Transverse colon (tissue), 4 donors: ENCODE results near the gene BORCS8. TPM values are rescaled to one million over a fixed set of nuclear protein-coding genes. Genes with fewer than 3 reads are reported as not detected.
A peak's percentile ranks its signal among the peaks of the same experiment; 100 is the strongest.
"Not testable (repeated sequence)": the region's sequence is repeated elsewhere in the genome, so short reads cannot be mapped to it uniquely, and the experiment has no call there.

Source experiments
- DNase-seq: peaks from one replicate; pipeline ENCODE4 v3.0.0-alpha.2; 2019
- H3K27ac ChIP-seq, 4 donors: fragments of 200-600 bp; sonication (generic); 2 replicates each; pipeline ENCODE4 v1.5.1; 2016 to 2018; ENCODE audit warnings: inconsistent platforms in 4 of 4
- H3K27me3 ChIP-seq: fragments of 200-600 bp; sonication (generic); 2 replicates; pipeline ENCODE4 v1.5.1; 2017; ENCODE audit warnings: inconsistent platforms
- H3K36me3 ChIP-seq, 4 donors: fragments of 200-600 bp; sonication (generic); 2 replicates each; pipeline ENCODE4 v1.5.1; 2017 to 2019; ENCODE audit warnings: inconsistent platforms in 4 of 4
- H3K4me1 ChIP-seq, 4 donors: fragments of 200-600 bp; sonication (generic); 2 replicates each; pipeline ENCODE4 v1.5.1; 2017 to 2020; ENCODE audit warnings: inconsistent platforms in 4 of 4
- H3K4me3 ChIP-seq, 4 donors: fragments of 200-600 bp; sonication (generic); 1 replicate in 1 of 4; 2 replicates in 3 of 4; pipeline versions ENCODE4 v1.5.1 to v1.6.1; 2017 to 2019; ENCODE audit warnings: inconsistent platforms in 4 of 4
- H3K9me3 ChIP-seq, 2 donors: fragments of 200-600 bp; sonication (generic); 2 replicates each; pipeline ENCODE4 v1.5.1; 2017 to 2019; ENCODE audit warnings: inconsistent platforms in 2 of 2
- EP300 ChIP-seq: sonication (generic); formaldehyde crosslinking; IDR thresholded peaks from one replicate; pipeline ENCODE4 v1.6.1; 2017; ENCODE audit warnings: antibody characterized with exemption, low read depth
- POLR2A ChIP-seq: fragments of 450-650 bp; IDR thresholded peaks from one replicate; pipeline ENCODE4 v1.6.1; 2016; ENCODE audit warnings: antibody characterized with exemption, mild to moderate bottlenecking, moderate library complexity
- POLR2AphosphoS5 ChIP-seq, 3 donors: sonication (generic); formaldehyde crosslinking; IDR thresholded peaks; one replicate each; pipeline ENCODE4 v1.6.1; 2016; ENCODE audit warnings: antibody characterized with exemption in 3 of 3
- WGBS, 2 donors: methylation state at CpG; one replicate each; pipeline ENCODE4 v1.1.5; 2018; ENCODE audit warnings: low coverage in 1 of 2; 5-methylcytosine and 5-hydroxymethylcytosine counted together
- in situ Hi-C, 4 donors: fragments of 200-750 bp; cut with MboI; loops; one replicate each; pipeline versions ENCODE4 v1.15.0 to v1.15.1; 2017; ENCODE audit warnings: low sequenced_read_pairs in 3 of 4, low pct_ligation_motif_present in 1 of 4, low pct_unique_long_range_greater_than_20kb in 1 of 4
- intact Hi-C: fragments of 100-400 bp; cut with DNase I; formaldehyde crosslinking; loops from one replicate; pipeline ENCODE4 v1.15.1; 2023; ENCODE audit warnings: low total_unique reads
- total RNA-seq, 4 donors: library from RNA; depleted of rRNA; stranded (reverse); fragments of >200 nt; gene quantifications; one replicate each; pipeline ENCODE4 v1.1.0, GENCODE V29; 2016
- TF ChIP-seq, protein P1 (sequence below), 5 experiments: fragments of 200-600 bp in 3 of 5; fragments of 450-650 bp in 2 of 5; sonication (generic) in 3 of 5; IDR thresholded peaks; 1 replicate in 2 of 5; 2 replicates in 3 of 5; pipeline ENCODE4 v1.5.1; 2016 to 2017; ENCODE audit warnings: antibody characterized with exemption in 5 of 5, inconsistent platforms in 3 of 5, mild to moderate bottlenecking in 2 of 5, moderate library complexity in 1 of 5

Gene BORCS8
- total RNA-seq, 4 donors from 2014 or later = 13.0 to 132 (median 26.6) TPM

- peaks cover 0 to 12% (median 9%) of the 10 kb centered on the region in 4 donors for H3K4me1 ChIP-seq
- no peak for DNase-seq
- intact Hi-C loops (loop anchor here (10.0 kb wide), 1 partner anchor 85 kb away; no protein-coding TSS in a partner anchor), in situ Hi-C loops (loop anchor here in 1 of 4 donors (10.0 kb wide), 1 partner anchor 85 kb away; no protein-coding TSS in a partner anchor)
- 44 to 60% methylated on average over 2 to 5 of the region's 5 CpGs for WGBS, 2 donors
- H3K36me3 ChIP-seq = no peaks in the 10 kb centered on the region
- TF ChIP-seq POLR2AphosphoS5 (IDR thresholded peaks at IDR 0.05) = no peak
- TF ChIP-seq EP300 = no peak
- no peak for TF ChIP-seq POLR2A
- TF ChIP-seq, protein P1, sequence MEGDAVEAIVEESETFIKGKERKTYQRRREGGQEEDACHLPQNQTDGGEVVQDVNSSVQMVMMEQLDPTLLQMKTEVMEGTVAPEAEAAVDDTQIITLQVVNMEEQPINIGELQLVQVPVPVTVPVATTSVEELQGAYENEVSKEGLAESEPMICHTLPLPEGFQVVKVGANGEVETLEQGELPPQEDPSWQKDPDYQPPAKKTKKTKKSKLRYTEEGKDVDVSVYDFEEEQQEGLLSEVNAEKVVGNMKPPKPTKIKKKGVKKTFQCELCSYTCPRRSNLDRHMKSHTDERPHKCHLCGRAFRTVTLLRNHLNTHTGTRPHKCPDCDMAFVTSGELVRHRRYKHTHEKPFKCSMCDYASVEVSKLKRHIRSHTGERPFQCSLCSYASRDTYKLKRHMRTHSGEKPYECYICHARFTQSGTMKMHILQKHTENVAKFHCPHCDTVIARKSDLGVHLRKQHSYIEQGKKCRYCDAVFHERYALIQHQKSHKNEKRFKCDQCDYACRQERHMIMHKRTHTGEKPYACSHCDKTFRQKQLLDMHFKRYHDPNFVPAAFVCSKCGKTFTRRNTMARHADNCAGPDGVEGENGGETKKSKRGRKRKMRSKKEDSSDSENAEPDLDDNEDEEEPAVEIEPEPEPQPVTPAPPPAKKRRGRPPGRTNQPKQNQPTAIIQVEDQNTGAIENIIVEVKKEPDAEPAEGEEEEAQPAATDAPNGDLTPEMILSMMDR (IDR thresholded peaks at IDR 0.05) = peak in 1 of 5 experiments; percentile 5
- no peak overlapping the region for H3K4me3 ChIP-seq
- no peaks in the 10 kb centered on the region for H3K27me3 ChIP-seq
- no peak overlapping the region for H3K27ac ChIP-seq
- H3K9me3 ChIP-seq = no peaks in the 10 kb centered on the region
These were observed 52.1 kb downstream of the BORCS8 start for GRCh38 chr19:19139876-19140229.

GRCh38 chr19:19138109-19138981, 53.6 kb downstream of the BORCS8 start, which contains the start of gene TMEM161A:
Gene TMEM161A, minus strand, starts transcription at chr19:19138478. Its CDS starts 50 bp downstream, at chr19:19138428.
- Histone ChIP-seq H3K9me3 (no peaks in the 10 kb centered on the region), H3K36me3 (no peaks in the 10 kb centered on the region), H3K27ac (peak within 1 kb of the TSS; percentile 54 to 84 (median 76)), H3K4me1 (peaks cover 0 to 12% (median 9%) of the 10 kb centered on the region in 4 donors), H3K4me3 (peak within 1 kb of the TSS; percentile 47 to 96 (median 65)), H3K27me3 (no peaks in the 10 kb centered on the region)
- peak; percentile 98 for DNase-seq
- intact Hi-C loops = loop anchor here (10.0 kb wide), 1 partner anchor 84 kb away; no protein-coding TSS in a partner anchor
- TF ChIP-seq POLR2A (peak; percentile 60), POLR2AphosphoS5 (IDR thresholded peaks at IDR 0.05) (peak; percentile 69 to 78 (median 71)), EP300 (no peak)
- 1 to 3% methylated on average over 15 to 40 of the region's 42 CpGs for WGBS, 2 donors
- in situ Hi-C loops = loop anchor here in 1 of 4 donors (10.0 kb wide), 1 partner anchor 84 kb away; no protein-coding TSS in a partner anchor

GRCh38 chr19:19137556-19138108, 54.3 kb downstream of the BORCS8 start:
- intact Hi-C loops (loop anchor here (10.0 kb wide), 1 partner anchor 83 kb away; no protein-coding TSS in a partner anchor), in situ Hi-C loops (loop anchor here in 1 of 4 donors (10.0 kb wide), 1 partner anchor 83 kb away; no protein-coding TSS in a partner anchor)
- WGBS, 2 donors = 6 to 18% methylated on average over 5 to 25 of the region's 25 CpGs
- Histone ChIP-seq H3K27me3 (no peaks in the 10 kb centered on the region), H3K9me3 (no peaks in the 10 kb centered on the region), H3K4me3 (peak overlapping the region; percentile 47 to 96 (median 65)), H3K27ac (peak overlapping the region; percentile 54 to 84 (median 76)), H3K36me3 (no peaks in the 10 kb centered on the region), H3K4me1 (peaks cover 0 to 12% (median 9%) of the 10 kb centered on the region in 4 donors)
- DNase-seq = no peak
- no peak for TF ChIP-seq POLR2A
- TF ChIP-seq, protein P1 (IDR thresholded peaks at IDR 0.05) = no peak

DNA sequence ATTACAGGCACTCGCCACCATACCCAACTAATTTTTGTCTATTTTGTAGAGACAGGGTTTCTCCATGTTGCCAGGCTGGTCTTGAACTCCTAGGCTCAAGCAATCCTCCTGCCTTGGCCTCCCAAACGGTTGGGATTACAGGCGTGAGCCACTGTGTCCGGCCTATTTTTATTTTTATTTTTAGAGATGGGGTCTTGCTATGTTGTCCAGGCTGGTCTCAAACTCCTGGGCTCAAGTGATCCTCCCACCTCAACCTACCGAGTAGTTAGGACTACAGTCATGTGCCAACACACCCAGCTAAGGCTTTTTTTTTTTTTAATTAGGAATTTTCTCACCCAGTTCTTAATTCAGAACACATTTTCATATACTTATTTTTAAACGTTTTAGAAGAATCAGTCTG, 56.2 kb downstream of the BORCS8 start:
- intact Hi-C loops = loop anchor here (10.0 kb wide), 1 partner anchor 81 kb away; no protein-coding TSS in a partner anchor
- WGBS, 2 donors = 81 to 86% methylated on average over 5 to 6 of the region's 6 CpGs

More for the DNA sequence above, 56.2 kb downstream of the BORCS8 start:
- not testable (repeated sequence) for H3K9me3 ChIP-seq, H3K4me3 ChIP-seq, H3K27me3 ChIP-seq, H3K27ac ChIP-seq, DNase-seq, H3K36me3 ChIP-seq
- in situ Hi-C loops = loop anchor here in 1 of 4 donors (10.0 kb wide), 1 partner anchor 81 kb away; no protein-coding TSS in a partner anchor
- H3K4me1 ChIP-seq = peaks cover 0 to 12% (median 9%) of the 10 kb centered on the region in 4 donors
